ENCODE measurements around the gene LCN6.
"Not testable (repeated sequence)": the region's sequence is repeated elsewhere in the genome, so short reads cannot be mapped to it uniquely, and the experiment has no call there.

Gene LCN6

DNA sequence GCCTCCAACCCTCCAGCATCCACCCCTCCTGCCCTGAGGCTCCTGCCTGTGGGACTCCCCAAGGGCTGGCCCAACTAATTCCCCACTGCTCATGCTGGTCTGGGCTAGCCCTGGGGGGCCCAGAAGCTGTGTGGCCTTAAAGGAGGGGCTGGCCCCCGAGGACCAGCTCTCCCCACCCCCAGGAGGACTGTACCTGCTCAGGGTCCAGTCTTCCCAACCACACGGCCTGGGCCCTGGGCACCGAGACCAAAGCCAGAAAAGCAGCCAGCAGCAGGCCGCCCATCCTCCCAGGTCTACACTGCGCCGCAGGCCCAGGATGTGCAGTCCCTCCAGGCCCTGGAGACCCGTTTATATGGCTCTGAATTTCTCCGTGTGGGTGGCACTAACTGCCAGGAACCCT, at the start of gene LCN6:
LCN6 (minus strand) TSS at position 325 of the 400 bp plus-strand sequence; CDS start at position 283, 42 bp downstream.
- no peak for DNase-seq

GRCh38 chr9:136796775-136797347, 48.5 kb upstream of the LCN6 start:
- DNase-seq = not testable (repeated sequence)

DNA sequence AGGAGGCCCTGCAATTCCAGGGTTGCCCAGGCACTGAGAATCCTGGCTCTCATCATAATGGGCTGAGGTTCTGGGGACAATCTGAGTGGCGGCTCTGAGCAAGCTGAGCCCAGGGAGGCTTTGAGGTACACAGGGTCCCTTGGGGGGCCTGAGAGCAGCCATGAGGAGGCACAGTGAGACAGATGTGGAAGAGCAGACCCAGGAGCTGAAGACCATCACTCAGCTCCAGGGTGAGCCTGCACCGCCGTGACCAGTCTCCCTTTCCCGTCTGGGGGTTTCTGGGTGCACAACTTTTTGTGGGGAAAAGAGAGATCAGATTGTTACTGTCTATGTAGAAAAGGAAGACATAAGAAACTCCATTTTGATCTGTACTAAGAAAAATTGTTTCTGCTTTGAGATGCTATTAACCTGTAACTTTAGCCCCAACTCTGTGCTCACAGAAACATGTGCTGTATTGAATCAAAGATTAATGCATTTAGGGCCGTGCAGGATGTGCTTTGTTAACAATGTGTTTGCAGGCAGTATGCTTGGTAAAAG, 48.0 kb upstream of the LCN6 start, which contains the start of gene CCDC183:
CCDC183 (plus strand) TSS at position 101 of the 537 bp plus-strand sequence; CDS start at position 161, 60 bp downstream.
- no peak for DNase-seq

GRCh38 chr9:136795000-136795348, 46.6 kb upstream of the LCN6 start:
- no peak for DNase-seq

GRCh38 chr9:136794281-136794999, 46.1 kb upstream of the LCN6 start:
- no peak for DNase-seq

DNA sequence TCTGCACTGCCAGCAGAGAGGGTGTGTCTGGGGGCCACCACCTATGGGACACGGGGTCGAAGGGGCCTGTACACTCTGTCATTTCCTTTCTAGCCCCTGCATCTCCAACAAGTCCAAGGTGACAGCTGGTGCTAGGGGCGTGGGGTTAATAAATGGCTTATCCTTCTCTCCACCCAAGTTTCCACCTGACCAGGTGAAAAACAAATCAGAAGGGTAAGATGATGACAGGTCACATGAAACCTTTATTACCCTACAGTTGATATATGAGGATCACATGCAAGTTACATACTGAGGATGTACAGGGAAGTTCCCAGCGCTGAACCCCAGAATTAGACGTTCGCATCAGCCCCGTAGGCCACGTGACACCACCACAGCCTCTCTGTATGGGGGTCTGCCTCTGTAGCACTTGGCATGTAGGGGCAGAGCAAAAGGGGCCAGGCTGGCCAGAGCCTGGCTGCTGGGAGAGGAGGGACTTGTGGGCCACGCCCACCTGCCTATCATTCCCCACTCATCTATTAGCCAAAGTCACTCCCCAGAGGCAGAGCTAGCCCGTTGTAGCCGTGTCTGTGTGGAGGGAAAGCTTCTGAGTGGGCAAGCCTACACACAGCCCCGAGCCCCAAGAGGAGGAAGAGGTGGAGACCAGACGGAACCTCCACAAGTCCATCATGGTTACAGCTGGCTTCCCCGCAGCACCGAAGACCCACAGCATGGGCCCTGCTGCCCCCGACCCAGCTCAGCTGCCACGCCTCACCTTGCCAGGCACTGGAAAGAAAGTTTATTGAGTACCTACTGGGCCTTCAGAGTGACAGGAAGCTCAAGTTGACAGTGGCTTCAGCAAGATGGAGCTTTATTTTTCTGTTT, 45.0 kb upstream of the LCN6 start:
- DNase-seq = no peak

DNA sequence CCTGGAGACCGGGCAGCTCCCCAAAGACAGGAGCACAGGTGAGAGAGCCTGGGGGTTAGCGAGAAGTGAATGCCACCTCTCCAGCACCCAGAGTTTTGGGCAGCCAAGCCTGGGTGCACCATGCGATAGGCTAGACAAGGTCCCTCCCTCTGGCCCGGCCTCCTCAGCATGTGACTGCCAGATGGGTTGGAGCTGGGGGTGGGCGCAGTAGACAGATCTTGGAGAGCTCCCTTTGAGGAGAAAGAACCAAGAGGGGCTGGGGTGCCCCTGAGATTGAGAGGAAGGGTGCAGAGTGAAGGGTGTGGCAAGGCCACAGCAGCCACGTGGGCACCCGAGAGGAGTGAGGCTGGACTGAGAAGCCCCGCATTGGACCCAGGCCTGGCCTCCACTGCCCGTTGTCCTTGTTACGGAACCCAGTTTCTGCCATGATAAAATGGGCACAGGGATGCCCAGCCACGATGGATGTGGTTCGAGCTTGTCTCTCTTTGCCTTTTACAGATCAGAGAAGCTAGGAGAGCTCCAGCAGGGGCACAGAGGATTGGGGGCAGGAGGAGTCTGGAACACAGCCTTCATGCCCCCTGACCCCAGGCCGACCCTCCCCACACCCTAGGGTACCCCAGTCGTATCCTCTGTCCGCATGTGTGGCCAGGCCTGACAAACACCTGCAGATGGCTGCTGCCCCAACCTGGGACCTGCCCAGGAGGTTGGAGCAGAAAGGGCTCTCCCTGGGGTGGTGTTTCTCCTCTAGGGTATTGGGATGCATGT, 44.2 kb upstream of the LCN6 start:
- no peak for DNase-seq

- DNase-seq = peak; percentile 79
These were observed 43.4 kb upstream of the LCN6 start for GRCh38 chr9:136791516-136792276.

- peak; percentile 99 for DNase-seq
These were observed 42.6 kb upstream of the LCN6 start, which contains the start of gene TMEM141 for GRCh38 chr9:136790640-136791515. TSS of gene TMEM141 (plus strand) at chr9:136791344. CDS start at chr9:136791371, 27 bp downstream.

DNA sequence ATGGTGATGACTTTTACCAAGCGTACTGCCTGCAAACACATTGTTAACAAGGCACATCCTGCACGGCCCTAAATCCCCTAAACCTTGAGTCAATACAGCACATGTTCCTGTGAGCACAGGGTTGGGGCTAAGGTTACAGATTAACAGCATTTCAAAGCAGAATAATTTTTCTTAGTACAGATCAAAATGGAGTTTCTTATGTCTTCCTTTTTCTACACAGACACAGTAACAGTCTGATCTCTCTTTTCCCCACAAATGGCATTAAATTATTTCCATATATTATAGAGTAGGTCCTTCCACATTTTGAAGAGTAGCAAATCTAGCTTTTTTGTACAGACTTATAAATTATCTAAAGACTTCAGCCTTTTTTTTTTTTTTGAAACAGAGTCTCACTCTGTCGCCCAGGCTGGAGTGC, 41.2 kb upstream of the LCN6 start:
- no peak for DNase-seq

DNA sequence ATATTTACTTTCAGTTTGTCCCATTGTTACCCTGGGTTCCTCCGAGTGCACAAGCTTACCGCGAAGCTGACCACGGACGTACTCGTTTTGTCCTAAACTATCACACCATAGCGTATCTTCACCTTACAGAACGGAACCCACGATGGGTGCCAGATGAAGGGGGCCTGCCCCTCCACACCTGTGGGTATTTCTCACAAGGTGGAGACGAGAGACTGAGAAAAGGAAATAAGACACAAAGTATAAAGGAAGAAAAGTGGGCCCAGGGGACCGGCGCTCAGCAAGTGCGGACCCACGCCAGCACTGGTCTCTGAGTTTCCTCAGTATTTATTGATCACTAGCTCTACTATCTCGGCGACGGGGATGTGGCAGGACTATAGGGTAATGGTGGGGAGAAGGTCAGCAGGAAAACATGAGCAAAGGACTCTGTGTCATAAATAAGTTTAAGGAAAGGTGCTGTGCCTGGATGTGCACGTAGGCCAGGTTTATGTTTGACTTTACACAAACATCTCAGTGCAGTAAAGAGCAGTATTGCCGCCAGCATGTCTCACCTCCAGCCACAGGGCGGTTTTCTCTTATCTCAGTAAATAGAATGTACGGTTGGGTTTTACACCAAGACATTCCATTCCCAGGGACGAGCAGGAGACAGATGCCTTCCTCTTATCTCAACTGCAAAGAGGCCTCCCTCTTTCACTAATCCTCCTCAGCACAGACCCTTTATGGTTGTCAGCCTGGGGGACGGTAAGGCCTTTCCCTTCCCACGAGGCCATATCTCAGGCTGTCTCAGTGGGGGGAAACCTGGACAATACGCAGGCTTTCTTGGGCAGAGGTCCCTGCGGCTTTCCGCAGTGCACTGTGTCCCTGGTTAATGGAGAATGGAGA, 40.6 kb upstream of the LCN6 start:
- DNase-seq = not testable (repeated sequence)

GRCh38 chr9:136787690-136788400, 39.5 kb upstream of the LCN6 start:
- DNase-seq = peak; percentile 65

DNA sequence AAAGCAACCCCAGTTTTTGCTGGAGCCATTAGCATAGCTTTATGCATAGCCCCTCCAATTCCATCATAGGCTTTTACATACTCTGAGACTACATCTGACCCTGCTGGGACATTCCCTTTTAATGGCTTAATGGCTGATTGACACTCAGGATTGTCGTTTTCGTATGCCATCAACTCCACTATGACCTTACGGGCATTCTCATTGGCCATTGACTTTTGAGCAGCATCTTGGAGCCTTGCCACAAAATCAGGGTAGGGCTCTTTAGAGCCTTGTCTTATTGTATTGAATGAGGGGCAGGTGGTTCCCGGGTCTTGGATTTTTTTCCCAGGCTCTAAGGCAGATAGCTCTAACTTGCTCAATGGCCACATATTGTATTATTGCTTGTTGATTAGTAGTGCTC, 38.7 kb upstream of the LCN6 start:
- not testable (repeated sequence) for DNase-seq

- DNase-seq = no peak
These were observed 38.1 kb upstream of the LCN6 start for GRCh38 chr9:136786451-136786850.

DNA sequence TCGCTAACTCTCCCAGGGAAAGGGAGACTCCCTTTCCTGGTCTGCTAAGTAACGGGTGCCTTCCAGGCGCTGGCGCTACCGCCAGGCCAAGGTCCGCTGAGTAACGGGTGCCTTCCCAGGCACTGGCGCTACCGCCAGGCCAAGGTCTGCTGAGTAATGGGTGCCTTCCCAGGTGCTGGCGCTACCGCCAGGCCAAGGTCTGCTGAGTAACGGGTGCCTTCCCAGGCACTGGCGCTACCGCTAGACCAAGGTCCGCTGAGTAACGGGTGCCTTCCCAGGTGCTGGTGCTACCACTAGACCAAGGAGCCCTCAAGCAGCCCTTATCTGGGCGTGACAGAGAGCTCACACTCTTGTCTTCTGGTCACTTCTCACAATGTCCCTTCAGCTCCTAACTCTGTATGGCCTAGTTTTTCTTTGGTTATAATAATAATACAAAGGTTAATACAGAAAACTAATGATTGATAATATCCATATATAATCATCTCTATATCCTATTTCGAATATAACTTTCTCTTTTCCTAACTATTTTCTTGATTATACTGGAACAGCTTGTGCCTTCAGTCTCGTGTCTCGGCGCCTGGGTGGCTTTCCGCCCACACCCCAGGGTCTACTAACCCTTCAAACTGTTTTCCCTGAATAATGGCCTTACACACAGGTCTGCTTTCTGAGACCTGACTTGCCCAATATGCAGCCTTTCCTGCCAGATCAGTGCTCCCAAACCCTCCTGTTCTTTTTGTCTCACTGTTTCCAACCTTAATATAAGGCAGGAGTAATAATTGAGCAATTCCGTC, 37.4 kb upstream of the LCN6 start:
- not testable (repeated sequence) for DNase-seq

DNA sequence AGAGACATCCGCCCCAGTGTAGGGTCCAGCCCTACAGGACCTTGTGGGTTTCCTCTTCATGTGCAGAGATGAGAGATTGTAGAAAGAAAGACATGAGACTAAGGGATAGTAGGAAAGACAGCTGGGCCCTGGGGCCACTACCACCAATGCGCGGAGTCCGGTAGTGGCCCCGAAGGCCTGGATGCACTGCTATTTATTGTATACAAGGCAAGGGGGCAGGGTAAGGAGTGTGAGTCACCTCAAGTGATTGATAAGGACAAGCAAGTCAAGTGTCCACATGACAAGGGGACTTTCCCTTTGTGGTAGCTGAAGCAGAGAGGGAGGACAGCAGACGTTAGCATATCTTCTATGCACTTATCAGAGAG, 36.7 kb upstream of the LCN6 start:
- DNase-seq = no peak

DNA sequence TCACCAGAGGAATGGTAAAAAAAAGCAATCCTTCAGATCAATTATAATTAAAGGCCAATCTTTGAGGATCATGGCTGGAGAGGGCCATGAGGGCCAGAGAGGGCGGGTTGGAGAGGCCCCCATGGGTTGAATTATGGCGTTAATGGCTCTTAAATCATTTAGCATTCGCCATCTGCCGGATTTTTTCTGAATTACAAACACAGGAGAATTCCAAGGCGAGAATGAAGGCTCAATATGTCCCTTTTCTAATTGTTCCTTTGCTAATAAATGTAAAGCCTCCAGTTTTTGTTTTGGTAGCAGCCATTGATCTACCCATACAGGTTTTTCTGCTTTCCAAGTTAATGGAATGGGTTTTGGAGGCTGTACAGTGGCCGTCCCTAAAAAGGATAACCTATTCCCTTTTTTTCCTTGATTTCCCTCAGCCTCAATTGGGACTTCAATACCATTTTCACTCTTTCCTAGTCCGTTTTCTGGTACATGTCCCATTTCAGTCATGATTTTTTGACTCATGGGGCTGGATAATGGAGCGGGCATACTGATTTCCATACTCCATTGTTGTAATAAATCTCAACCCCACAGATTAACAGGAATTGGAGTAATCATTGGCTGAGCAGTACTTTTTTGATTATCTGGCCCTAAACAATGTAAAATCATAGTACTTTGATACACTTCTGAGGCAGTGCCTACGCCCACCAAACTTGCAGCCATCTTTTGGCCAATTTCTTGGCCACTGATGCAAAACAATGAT, 36.1 kb upstream of the LCN6 start:
- DNase-seq = no peak
